MM.1S (cell line): ENCODE data around the gene ZFP64.

Source experiments
- DNase-seq: peaks from one replicate; pipeline ENCODE4 v3.0.0-alpha.2; 2015
- H2AFZ ChIP-seq: fragments of 300-600 bp; sonication (generic); 2 replicates; pipeline ENCODE4 v1.6.0; 2016; ENCODE audit warnings: antibody characterized with exemption, low read length
- H3F3A ChIP-seq: fragments of 300-600 bp; sonication (generic); 2 replicates; pipeline ENCODE4 v1.6.1; 2016; ENCODE audit warnings: mild to moderate bottlenecking, antibody characterized with exemption, low read length, moderate library complexity, mixed read lengths; ENCODE audit not compliant: insufficient read depth
- H3K27ac ChIP-seq: fragments of 300-600 bp; sonication (generic); 2 replicates; pipeline ENCODE4 v1.5.1; 2016; ENCODE audit warnings: mild to moderate bottlenecking, low read length
- H3K27me3 ChIP-seq: fragments of 300-600 bp; sonication (generic); replicated peaks from 2 replicates; pipeline ENCODE4 v1.6.0; 2016; ENCODE audit warnings: low read length; ENCODE audit not compliant: insufficient read depth
- H3K36me3 ChIP-seq: fragments of 300-600 bp; sonication (generic); replicated peaks from 2 replicates; pipeline ENCODE4 v1.6.1; 2016; ENCODE audit warnings: mild to moderate bottlenecking, low read length, mixed read lengths; ENCODE audit not compliant: insufficient read depth
- H3K4me1 ChIP-seq: fragments of 300-600 bp; sonication (generic); 2 replicates; pipeline ENCODE4 v1.6.1; 2016; ENCODE audit warnings: low read length, mixed read lengths
- H3K4me2 ChIP-seq: fragments of 300-600 bp; sonication (generic); 2 replicates; pipeline ENCODE4 v1.6.0; 2016; ENCODE audit warnings: low read depth, low read length
- H3K4me3 ChIP-seq: fragments of 300-600 bp; sonication (generic); 2 replicates; pipeline ENCODE4 v1.5.1; 2016; ENCODE audit warnings: low read length, mixed read lengths
- H3K79me2 ChIP-seq: fragments of 300-600 bp; sonication (generic); 2 replicates; pipeline ENCODE4 v1.6.1; 2016; ENCODE audit warnings: mixed run types, low read length, mixed read lengths
- H3K9ac ChIP-seq: fragments of 300-600 bp; sonication (generic); 2 replicates; pipeline ENCODE4 v1.6.1; 2016; ENCODE audit warnings: low read length, mixed read lengths
- H3K9me2 ChIP-seq: fragments of 300-600 bp; sonication (generic); replicated peaks from 2 replicates; pipeline ENCODE4 v1.6.1; 2016; ENCODE audit warnings: mild to moderate bottlenecking, low read length, mixed read lengths; ENCODE audit not compliant: insufficient read depth
- H3K9me3 ChIP-seq: fragments of 300-600 bp; sonication (generic); replicated peaks from 2 replicates; pipeline ENCODE4 v1.6.1; 2016; ENCODE audit warnings: mild to moderate bottlenecking, low read length, mixed read lengths; ENCODE audit not compliant: insufficient read depth
- H4K20me1 ChIP-seq: fragments of 300-600 bp; sonication (generic); 2 replicates; pipeline ENCODE4 v1.6.1; 2016; ENCODE audit warnings: mild to moderate bottlenecking, low read length, moderate library complexity, mixed read lengths; ENCODE audit not compliant: insufficient read depth
- EZH2 ChIP-seq: fragments of 300-600 bp; sonication (generic); optimal IDR thresholded peaks from 2 replicates; pipeline ENCODE3; 2017; ENCODE audit warnings: low read depth, mild to moderate bottlenecking, antibody characterized with exemption, low read length, mixed read lengths
- EZH2phosphoT487 ChIP-seq: fragments of 300-600 bp; sonication (generic); IDR thresholded peaks from 2 replicates; pipeline ENCODE4 v1.6.1; 2018; ENCODE audit warnings: antibody characterized with exemption, low read length
- TF ChIP-seq, protein P1 (sequence below): fragments of 300-600 bp; sonication (generic); IDR thresholded peaks from 2 replicates; pipeline ENCODE4 v1.5.1; 2016; ENCODE audit warnings: antibody characterized with exemption, low read length, mixed read lengths

ZFP64 gene

DNA sequence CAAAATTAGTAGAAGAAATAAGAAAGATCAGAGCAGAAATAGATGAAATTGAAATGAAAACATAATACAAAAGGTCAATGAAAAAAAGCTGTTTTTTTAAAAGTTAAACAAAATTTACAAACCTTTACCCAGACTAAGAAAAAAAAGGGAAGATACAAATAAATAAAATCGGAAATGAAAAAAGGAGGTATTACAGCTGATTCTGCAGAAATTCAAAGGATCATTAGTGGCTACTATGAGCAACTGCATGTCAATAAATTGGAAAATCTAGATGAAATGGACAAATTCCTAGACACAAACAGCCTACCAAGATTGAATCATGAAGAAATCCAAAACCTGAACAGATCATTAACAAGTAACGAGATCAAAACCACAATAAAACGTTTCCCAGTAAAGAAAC is 59.2 kb downstream of the ZFP64 start:
- H3K4me1 ChIP-seq: peaks cover 4% of the 10 kb centered on the region; the same call in 1 of the 2 replicates
- H3F3A ChIP-seq: no peaks in the 10 kb centered on the region
- H3K27me3 ChIP-seq: no peaks in the 10 kb centered on the region
- DNase-seq: no peak
- no peaks in the 10 kb centered on the region for H3K9me2 ChIP-seq
- H2AFZ ChIP-seq: no peak overlapping the region
- no peaks in the 10 kb centered on the region; the same call in 1 of the 2 replicates for H3K9me3 ChIP-seq
- H4K20me1 ChIP-seq: no peaks in the 10 kb centered on the region
- H3K9ac ChIP-seq: no peak overlapping the region
- no peak overlapping the region for H3K4me3 ChIP-seq
- no peaks in the 10 kb centered on the region for H3K36me3 ChIP-seq
- H3K79me2 ChIP-seq: no peaks in the 10 kb centered on the region
- no peak overlapping the region for H3K4me2 ChIP-seq
- TF ChIP-seq EZH2phosphoT487 (no peak), EZH2 (no peak)
- TF ChIP-seq, protein P1, sequence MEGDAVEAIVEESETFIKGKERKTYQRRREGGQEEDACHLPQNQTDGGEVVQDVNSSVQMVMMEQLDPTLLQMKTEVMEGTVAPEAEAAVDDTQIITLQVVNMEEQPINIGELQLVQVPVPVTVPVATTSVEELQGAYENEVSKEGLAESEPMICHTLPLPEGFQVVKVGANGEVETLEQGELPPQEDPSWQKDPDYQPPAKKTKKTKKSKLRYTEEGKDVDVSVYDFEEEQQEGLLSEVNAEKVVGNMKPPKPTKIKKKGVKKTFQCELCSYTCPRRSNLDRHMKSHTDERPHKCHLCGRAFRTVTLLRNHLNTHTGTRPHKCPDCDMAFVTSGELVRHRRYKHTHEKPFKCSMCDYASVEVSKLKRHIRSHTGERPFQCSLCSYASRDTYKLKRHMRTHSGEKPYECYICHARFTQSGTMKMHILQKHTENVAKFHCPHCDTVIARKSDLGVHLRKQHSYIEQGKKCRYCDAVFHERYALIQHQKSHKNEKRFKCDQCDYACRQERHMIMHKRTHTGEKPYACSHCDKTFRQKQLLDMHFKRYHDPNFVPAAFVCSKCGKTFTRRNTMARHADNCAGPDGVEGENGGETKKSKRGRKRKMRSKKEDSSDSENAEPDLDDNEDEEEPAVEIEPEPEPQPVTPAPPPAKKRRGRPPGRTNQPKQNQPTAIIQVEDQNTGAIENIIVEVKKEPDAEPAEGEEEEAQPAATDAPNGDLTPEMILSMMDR: no peak
- no peak overlapping the region for H3K27ac ChIP-seq

DNA sequence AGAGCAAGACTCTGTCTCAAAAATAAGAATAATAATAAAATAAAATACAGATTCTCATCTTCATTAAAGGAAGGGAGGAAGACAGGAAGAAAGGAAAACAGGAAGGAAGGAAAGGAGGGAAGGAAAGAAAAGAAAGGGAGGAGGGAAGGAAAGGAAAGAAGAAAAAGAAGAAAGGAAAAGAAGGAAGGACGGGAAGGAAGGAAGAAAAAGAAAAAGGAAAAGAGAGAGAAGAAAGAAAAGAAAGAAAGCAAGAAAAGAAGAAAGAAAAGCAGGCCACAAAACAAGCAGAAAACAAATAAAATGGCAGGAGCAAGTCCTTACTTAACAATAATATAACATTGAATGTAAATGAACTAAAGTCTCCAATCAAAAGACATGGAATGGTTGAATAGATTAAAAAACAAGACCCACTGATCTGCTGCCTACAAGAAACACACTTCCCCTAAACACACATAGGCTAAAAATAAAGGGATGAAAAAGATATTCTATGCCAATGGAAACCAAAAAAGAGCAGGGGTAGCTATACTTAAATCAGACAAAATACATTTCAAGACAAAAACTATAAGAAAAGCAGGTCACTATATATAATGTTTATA is 60.4 kb downstream of the ZFP64 start:
- Histone ChIP-seq H3K4me1 (peaks cover 4% of the 10 kb centered on the region; the same call in 1 of the 2 replicates), H2AFZ (no peak overlapping the region), H3K36me3 (no peaks in the 10 kb centered on the region), H3K79me2 (no peaks in the 10 kb centered on the region), H3K9me3 (no peaks in the 10 kb centered on the region; the same call in 1 of the 2 replicates), H3K4me2 (no peak overlapping the region), H3K9ac (no peak overlapping the region), H3K27me3 (no peaks in the 10 kb centered on the region), H3K27ac (no peak overlapping the region), H3K9me2 (no peaks in the 10 kb centered on the region), H4K20me1 (no peaks in the 10 kb centered on the region), H3F3A (no peaks in the 10 kb centered on the region), H3K4me3 (no peak overlapping the region)
- no peak for DNase-seq
- TF ChIP-seq EZH2phosphoT487: no peak
- TF ChIP-seq, protein P1: no peak
- TF ChIP-seq EZH2: no peak

DNA sequence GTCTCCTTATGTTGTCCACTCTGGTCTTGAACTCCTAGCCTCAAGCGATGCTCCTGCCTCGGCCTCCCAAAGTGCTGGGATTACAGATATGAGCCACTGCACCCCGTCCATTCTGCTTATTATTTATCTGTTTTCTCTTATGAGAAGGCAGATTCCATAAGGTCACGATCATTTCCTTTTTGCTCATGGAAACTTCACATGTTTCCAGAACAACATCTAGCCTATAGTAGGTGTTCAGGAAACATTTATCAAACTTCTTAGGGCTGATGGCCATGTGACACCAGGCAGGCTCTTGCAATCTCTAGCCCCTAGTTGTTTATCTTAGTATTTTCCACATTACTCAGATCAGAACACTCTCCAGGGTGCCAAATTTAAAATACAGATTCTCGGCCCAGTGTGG is 61.2 kb downstream of the ZFP64 start:
- no peak for DNase-seq
- Histone ChIP-seq H3K36me3 (no peaks in the 10 kb centered on the region), H3F3A (no peaks in the 10 kb centered on the region), H3K4me3 (no peak overlapping the region), H4K20me1 (no peaks in the 10 kb centered on the region), H3K9me3 (no peaks in the 10 kb centered on the region; the same call in 1 of the 2 replicates), H3K4me1 (peaks cover 5% of the 10 kb centered on the region), H3K4me2 (no peak overlapping the region), H2AFZ (no peak overlapping the region), H3K9me2 (no peaks in the 10 kb centered on the region), H3K27me3 (no peaks in the 10 kb centered on the region), H3K27ac (no peak overlapping the region), H3K79me2 (no peaks in the 10 kb centered on the region), H3K9ac (no peak overlapping the region)
- TF ChIP-seq EZH2phosphoT487 (no peak), EZH2 (no peak)
- TF ChIP-seq, protein P1: no peak
